GM23338 (cell line): ENCODE results near the gene CDC25B. TPM values are rescaled to one million over a fixed set of nuclear protein-coding genes. Genes with fewer than 3 reads are reported as not detected.

ENCODE experiments used
- ATAC-seq: fragments of 200-7000 bp; cut with Tn5 transposase; 3 replicates; pipeline ENCODE4 v1.9.1; 2020
- DNase-seq: peaks from one replicate; pipeline ENCODE4 v3.0.0-alpha.2; 2015; ENCODE audit warnings: low spot score
- H2AFZ ChIP-seq: fragments of 200-600 bp; sonication (generic); 2 replicates; pipeline ENCODE4 v1.8.0; 2016; ENCODE audit warnings: antibody characterized with exemption, mild to moderate bottlenecking, moderate library complexity
- H3F3A ChIP-seq: fragments of 200-600 bp; sonication (generic); replicated peaks from 2 replicates; pipeline ENCODE4 v1.8.0; 2017; ENCODE audit warnings: antibody characterized with exemption, mixed run types, low read depth
- H3K27ac ChIP-seq: fragments of 200-600 bp; sonication (generic); 2 replicates; pipeline ENCODE4 v1.6.1; 2016; ENCODE audit warnings: low read depth
- H3K27me3 ChIP-seq: fragments of 200-600 bp; sonication (generic); 2 replicates; pipeline ENCODE4 v1.8.0; 2016; ENCODE audit warnings: mild to moderate bottlenecking, mixed run types, moderate library complexity; ENCODE audit not compliant: insufficient read depth
- H3K36me3 ChIP-seq: fragments of 200-600 bp; sonication (generic); 2 replicates; pipeline ENCODE4 v1.8.0; 2016; ENCODE audit warnings: mild to moderate bottlenecking; ENCODE audit not compliant: insufficient read depth
- H3K4me1 ChIP-seq: fragments of 200-600 bp; sonication (generic); 2 replicates; pipeline ENCODE4 v1.8.0; 2016; ENCODE audit warnings: mild to moderate bottlenecking, moderate library complexity; ENCODE audit not compliant: insufficient read depth
- H3K4me2 ChIP-seq: fragments of 200-600 bp; sonication (generic); 2 replicates; pipeline ENCODE4 v1.7.1; 2017; ENCODE audit warnings: mixed run types
- H3K4me3 ChIP-seq: fragments of 200-600 bp; sonication (generic); 2 replicates; pipeline ENCODE4 v1.6.1; 2016; ENCODE audit warnings: mixed run types
- H3K79me2 ChIP-seq: fragments of 200-600 bp; sonication (generic); replicated peaks from 2 replicates; pipeline ENCODE4 v1.8.0; 2017; ENCODE audit warnings: mild to moderate bottlenecking; ENCODE audit not compliant: insufficient read depth
- H3K9me2 ChIP-seq: fragments of 200-600 bp; sonication (generic); 2 replicates; pipeline ENCODE4 v1.8.0; 2017; ENCODE audit not compliant: insufficient read depth
- H4K20me1 ChIP-seq: fragments of 200-600 bp; sonication (generic); replicated peaks from 2 replicates; pipeline ENCODE4 v1.8.0; 2017; ENCODE audit warnings: mild to moderate bottlenecking; ENCODE audit not compliant: insufficient read depth
- H3K27ac Mint-ChIP-seq: 2 replicates; pipeline ENCODE4 v1.8.0; 2020; ENCODE audit warnings: inconsistent platforms, mild to moderate bottlenecking, moderate library complexity, mixed read lengths
- H3K27me3 Mint-ChIP-seq: 3 replicates; pipeline ENCODE4 v1.8.0; 2022; ENCODE audit warnings: low read depth, mild to moderate bottlenecking, moderate library complexity, mixed read lengths, inconsistent platforms; ENCODE audit not compliant: insufficient read depth, poor library complexity
- H3K36me3 Mint-ChIP-seq: 3 replicates; pipeline ENCODE4 v1.8.0; 2021; ENCODE audit warnings: low read depth, mild to moderate bottlenecking, inconsistent platforms, moderate library complexity, mixed read lengths
- H3K4me1 Mint-ChIP-seq: 3 replicates; pipeline ENCODE4 v1.8.0; 2020; ENCODE audit warnings: mild to moderate bottlenecking, inconsistent platforms, mixed read lengths
- H3K4me3 Mint-ChIP-seq: 3 replicates; pipeline ENCODE4 v1.8.0; 2021; ENCODE audit warnings: moderate library complexity, mild to moderate bottlenecking, inconsistent platforms, mixed read lengths
- H3K9me3 Mint-ChIP-seq: 3 replicates; pipeline ENCODE4 v1.8.0; 2020; ENCODE audit warnings: moderate library complexity, mild to moderate bottlenecking, inconsistent platforms, mixed read lengths
- CREB1 ChIP-seq: fragments of 250-450 bp; sonication (Bioruptor Pico); IDR thresholded peaks from 2 replicates; pipeline ENCODE4 v1.5.0; 2020; ENCODE audit warnings: low read depth, mild to moderate bottlenecking, moderate library complexity
- EZH2 ChIP-seq: fragments of 200-600 bp; sonication (generic); IDR thresholded peaks from one replicate; pipeline ENCODE4 v1.8.0; 2017; ENCODE audit warnings: antibody characterized with exemption, mild to moderate bottlenecking, low read depth; ENCODE audit not compliant: unreplicated experiment
- JUNB ChIP-seq: IDR thresholded peaks from one replicate; pipeline ENCODE4 v1.6.1; 2016; ENCODE audit warnings: antibody characterized with exemption; ENCODE audit not compliant: unreplicated experiment
- NANOG ChIP-seq: IDR thresholded peaks from 2 replicates; pipeline ENCODE4 v1.6.1; 2016; ENCODE audit warnings: antibody characterized with exemption, borderline replicate concordance
- POLR2AphosphoS5 ChIP-seq: IDR thresholded peaks from 2 replicates; pipeline ENCODE4 v1.6.1; 2016; ENCODE audit warnings: antibody characterized with exemption, low read depth
- ZNF114 ChIP-seq: fragments of 250-450 bp; sonication (Bioruptor Pico); IDR thresholded peaks from 2 replicates; pipeline ENCODE4 v1.5.0; 2020; ENCODE audit warnings: mild to moderate bottlenecking, moderate library complexity
- polyA plus RNA-seq: library from polyadenylated mRNA; unstranded; fragments of >200 nt; fragmentation: Nextera tagmentation; extraction: Ambion mirVana; gene quantifications from 2 replicates; pipeline ENCODE4 v1.2.1, GENCODE V29; 2016
- total RNA-seq: library from RNA; depleted of rRNA; stranded (reverse); fragments of >200 nt; shearing (Covaris generic); gene quantifications from 2 replicates; pipeline ENCODE4 v1.2.3, GENCODE V29; 2014
- TF ChIP-seq, protein P1 (sequence below): fragments of 250-450 bp; sonication (Bioruptor Pico); IDR thresholded peaks from 2 replicates; pipeline ENCODE4 v1.5.0; 2020; ENCODE audit warnings: mild to moderate bottlenecking, moderate library complexity
- TF ChIP-seq, protein P2 (sequence below): IDR thresholded peaks from one replicate; pipeline ENCODE4 v1.6.1; 2018; ENCODE audit warnings: antibody characterized with exemption; ENCODE audit not compliant: unreplicated experiment
- TF ChIP-seq, protein P3 (sequence below): IDR thresholded peaks from 2 replicates; pipeline ENCODE4 v1.6.1; 2016; ENCODE audit warnings: antibody characterized with exemption

Gene CDC25B
- total and polyA plus RNA-seq, 2 experiments from 2014 or later, result 10.5 to 33.0 TPM

DNA sequence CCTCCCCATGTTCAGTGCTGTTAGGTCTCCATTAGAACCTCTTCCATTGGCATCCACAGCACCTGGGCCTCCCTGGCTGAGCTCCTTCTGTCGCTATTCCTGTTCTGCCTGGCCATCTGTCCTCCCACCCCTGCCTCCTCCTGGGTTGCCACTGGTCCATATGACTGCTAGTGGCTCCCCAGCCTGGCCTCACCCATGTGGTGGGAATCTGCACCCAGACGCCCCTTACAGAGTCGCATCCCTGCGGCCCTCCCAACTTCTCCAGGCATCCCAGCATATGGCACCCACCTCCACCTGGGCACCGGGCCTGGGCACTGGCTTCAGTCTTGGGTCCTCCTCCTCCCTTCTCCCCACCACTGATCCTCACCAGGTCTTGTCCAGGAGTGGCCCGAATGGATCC, 7.7 kb downstream of the CDC25B start:
- Mint-ChIP-seq H3K4me3 (no peak overlapping the region), H3K27me3 (peaks cover 22% of the 10 kb centered on the region)

DNA sequence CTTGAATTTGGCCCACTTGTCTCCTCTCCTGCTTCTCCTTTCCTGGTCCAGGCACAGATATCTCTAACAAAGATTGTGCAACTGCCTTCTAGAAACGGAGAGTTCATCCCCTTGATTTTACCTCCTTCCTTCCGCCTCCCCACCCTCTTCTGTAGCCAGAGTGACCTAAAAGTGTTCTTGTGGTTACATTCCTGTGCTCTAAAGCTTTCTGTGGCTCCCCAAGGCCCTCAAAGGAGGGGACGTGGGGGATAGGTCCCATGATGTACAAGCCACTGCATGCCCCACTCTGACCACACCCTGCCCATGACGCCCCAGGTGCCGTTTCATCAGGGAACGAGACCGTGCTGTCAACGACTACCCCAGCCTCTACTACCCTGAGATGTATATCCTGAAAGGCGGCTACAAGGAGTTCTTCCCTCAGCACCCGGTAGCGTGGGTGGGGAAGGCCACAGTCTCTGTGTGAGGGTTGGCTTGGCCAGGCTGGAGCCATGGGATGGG, 8.2 kb downstream of the CDC25B start:
- Histone ChIP-seq H3K9me2 (no peaks in the 10 kb centered on the region), H3K4me2 (no peak overlapping the region), H3K27ac (no peak overlapping the region), H2AFZ (no peak overlapping the region), H4K20me1 (no peaks in the 10 kb centered on the region; the same call in 1 of the 2 replicates), H3K36me3 (no peaks in the 10 kb centered on the region), H3K79me2 (no peaks in the 10 kb centered on the region), H3K4me1 (peaks cover 30% of the 10 kb centered on the region), H3F3A (peaks cover 9% of the 10 kb centered on the region), H3K27me3 (no peaks in the 10 kb centered on the region), H3K4me3 (no peak overlapping the region)
- Mint-ChIP-seq H3K4me3 (no peak overlapping the region), H3K4me1 (peaks cover 44% of the 10 kb centered on the region), H3K36me3 (peaks cover 53% of the 10 kb centered on the region), H3K9me3 (no peaks in the 10 kb centered on the region; the same call in 2 of the 3 replicates), H3K27ac (no peak overlapping the region), H3K27me3 (peaks cover 23% of the 10 kb centered on the region)
- ATAC-seq (no peak), DNase-seq (no peak)
- TF ChIP-seq, protein P1, sequence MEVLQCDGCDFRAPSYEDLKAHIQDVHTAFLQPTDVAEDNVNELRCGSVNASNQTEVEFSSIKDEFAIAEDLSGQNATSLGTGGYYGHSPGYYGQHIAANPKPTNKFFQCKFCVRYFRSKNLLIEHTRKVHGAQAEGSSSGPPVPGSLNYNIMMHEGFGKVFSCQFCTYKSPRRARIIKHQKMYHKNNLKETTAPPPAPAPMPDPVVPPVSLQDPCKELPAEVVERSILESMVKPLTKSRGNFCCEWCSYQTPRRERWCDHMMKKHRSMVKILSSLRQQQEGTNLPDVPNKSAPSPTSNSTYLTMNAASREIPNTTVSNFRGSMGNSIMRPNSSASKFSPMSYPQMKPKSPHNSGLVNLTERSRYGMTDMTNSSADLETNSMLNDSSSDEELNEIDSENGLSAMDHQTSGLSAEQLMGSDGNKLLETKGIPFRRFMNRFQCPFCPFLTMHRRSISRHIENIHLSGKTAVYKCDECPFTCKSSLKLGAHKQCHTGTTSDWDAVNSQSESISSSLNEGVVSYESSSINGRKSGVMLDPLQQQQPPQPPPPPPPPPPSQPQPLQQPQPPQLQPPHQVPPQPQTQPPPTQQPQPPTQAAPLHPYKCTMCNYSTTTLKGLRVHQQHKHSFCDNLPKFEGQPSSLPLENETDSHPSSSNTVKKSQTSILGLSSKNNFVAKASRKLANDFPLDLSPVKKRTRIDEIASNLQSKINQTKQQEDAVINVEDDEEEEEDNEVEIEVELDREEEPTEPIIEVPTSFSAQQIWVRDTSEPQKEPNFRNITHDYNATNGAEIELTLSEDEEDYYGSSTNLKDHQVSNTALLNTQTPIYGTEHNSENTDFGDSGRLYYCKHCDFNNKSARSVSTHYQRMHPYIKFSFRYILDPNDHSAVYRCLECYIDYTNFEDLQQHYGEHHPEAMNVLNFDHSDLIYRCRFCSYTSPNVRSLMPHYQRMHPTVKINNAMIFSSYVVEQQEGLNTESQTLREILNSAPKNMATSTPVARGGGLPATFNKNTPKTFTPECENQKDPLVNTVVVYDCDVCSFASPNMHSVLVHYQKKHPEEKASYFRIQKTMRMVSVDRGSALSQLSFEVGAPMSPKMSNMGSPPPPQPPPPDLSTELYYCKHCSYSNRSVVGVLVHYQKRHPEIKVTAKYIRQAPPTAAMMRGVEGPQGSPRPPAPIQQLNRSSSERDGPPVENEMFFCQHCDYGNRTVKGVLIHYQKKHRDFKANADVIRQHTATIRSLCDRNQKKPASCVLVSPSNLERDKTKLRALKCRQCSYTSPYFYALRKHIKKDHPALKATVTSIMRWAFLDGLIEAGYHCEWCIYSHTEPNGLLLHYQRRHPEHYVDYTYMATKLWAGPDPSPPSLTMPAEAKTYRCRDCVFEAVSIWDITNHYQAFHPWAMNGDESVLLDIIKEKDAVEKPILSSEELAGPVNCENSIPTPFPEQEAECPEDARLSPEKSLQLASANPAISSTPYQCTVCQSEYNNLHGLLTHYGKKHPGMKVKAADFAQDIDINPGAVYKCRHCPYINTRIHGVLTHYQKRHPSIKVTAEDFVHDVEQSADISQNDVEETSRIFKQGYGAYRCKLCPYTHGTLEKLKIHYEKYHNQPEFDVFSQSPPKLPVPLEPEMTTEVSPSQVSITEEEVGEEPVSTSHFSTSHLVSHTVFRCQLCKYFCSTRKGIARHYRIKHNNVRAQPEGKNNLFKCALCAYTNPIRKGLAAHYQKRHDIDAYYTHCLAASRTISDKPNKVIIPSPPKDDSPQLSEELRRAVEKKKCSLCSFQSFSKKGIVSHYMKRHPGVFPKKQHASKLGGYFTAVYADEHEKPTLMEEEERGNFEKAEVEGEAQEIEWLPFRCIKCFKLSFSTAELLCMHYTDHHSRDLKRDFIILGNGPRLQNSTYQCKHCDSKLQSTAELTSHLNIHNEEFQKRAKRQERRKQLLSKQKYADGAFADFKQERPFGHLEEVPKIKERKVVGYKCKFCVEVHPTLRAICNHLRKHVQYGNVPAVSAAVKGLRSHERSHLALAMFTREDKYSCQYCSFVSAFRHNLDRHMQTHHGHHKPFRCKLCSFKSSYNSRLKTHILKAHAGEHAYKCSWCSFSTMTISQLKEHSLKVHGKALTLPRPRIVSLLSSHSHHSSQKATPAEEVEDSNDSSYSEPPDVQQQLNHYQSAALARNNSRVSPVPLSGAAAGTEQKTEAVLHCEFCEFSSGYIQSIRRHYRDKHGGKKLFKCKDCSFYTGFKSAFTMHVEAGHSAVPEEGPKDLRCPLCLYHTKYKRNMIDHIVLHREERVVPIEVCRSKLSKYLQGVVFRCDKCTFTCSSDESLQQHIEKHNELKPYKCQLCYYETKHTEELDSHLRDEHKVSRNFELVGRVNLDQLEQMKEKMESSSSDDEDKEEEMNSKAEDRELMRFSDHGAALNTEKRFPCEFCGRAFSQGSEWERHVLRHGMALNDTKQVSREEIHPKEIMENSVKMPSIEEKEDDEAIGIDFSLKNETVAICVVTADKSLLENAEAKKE (CRISPR knock-in tag), result no peak
- TF ChIP-seq NANOG, result no peak

More for the DNA sequence above, 7.7 kb downstream of the CDC25B start:
- Mint-ChIP-seq H3K9me3 (no peaks in the 10 kb centered on the region; the same call in 2 of the 3 replicates), H3K36me3 (peaks cover 54% of the 10 kb centered on the region), H3K4me1 (peaks cover 49% of the 10 kb centered on the region), H3K27ac (no peak overlapping the region)
- peaks cover 10% of the 10 kb centered on the region for H3F3A ChIP-seq
- TF ChIP-seq, protein P2, sequence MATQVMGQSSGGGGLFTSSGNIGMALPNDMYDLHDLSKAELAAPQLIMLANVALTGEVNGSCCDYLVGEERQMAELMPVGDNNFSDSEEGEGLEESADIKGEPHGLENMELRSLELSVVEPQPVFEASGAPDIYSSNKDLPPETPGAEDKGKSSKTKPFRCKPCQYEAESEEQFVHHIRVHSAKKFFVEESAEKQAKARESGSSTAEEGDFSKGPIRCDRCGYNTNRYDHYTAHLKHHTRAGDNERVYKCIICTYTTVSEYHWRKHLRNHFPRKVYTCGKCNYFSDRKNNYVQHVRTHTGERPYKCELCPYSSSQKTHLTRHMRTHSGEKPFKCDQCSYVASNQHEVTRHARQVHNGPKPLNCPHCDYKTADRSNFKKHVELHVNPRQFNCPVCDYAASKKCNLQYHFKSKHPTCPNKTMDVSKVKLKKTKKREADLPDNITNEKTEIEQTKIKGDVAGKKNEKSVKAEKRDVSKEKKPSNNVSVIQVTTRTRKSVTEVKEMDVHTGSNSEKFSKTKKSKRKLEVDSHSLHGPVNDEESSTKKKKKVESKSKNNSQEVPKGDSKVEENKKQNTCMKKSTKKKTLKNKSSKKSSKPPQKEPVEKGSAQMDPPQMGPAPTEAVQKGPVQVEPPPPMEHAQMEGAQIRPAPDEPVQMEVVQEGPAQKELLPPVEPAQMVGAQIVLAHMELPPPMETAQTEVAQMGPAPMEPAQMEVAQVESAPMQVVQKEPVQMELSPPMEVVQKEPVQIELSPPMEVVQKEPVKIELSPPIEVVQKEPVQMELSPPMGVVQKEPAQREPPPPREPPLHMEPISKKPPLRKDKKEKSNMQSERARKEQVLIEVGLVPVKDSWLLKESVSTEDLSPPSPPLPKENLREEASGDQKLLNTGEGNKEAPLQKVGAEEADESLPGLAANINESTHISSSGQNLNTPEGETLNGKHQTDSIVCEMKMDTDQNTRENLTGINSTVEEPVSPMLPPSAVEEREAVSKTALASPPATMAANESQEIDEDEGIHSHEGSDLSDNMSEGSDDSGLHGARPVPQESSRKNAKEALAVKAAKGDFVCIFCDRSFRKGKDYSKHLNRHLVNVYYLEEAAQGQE, result no peak
- TF ChIP-seq POLR2AphosphoS5, result no peak
- TF ChIP-seq EZH2, result no peak
- no peak for TF ChIP-seq ZNF114 (CRISPR knock-in tag)
- TF ChIP-seq CREB1 (CRISPR knock-in tag), result no peak
- no peak for TF ChIP-seq NANOG
- TF ChIP-seq, protein P3, sequence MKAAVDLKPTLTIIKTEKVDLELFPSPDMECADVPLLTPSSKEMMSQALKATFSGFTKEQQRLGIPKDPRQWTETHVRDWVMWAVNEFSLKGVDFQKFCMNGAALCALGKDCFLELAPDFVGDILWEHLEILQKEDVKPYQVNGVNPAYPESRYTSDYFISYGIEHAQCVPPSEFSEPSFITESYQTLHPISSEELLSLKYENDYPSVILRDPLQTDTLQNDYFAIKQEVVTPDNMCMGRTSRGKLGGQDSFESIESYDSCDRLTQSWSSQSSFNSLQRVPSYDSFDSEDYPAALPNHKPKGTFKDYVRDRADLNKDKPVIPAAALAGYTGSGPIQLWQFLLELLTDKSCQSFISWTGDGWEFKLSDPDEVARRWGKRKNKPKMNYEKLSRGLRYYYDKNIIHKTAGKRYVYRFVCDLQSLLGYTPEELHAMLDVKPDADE, result no peak
- no peak for TF ChIP-seq JUNB
- ATAC-seq (no peak), DNase-seq (no peak)
- no peaks in the 10 kb centered on the region; the same call in 1 of the 2 replicates for H4K20me1 ChIP-seq
- H3K4me1 ChIP-seq, result peaks cover 35% of the 10 kb centered on the region
- no peak overlapping the region for H2AFZ ChIP-seq
- no peak overlapping the region for H3K4me2 ChIP-seq
- H3K27me3 ChIP-seq, result no peaks in the 10 kb centered on the region
- no peak overlapping the region for H3K4me3 ChIP-seq
- H3K79me2 ChIP-seq, result no peaks in the 10 kb centered on the region
- no peak overlapping the region for H3K27ac ChIP-seq
- no peaks in the 10 kb centered on the region for H3K36me3 ChIP-seq
- H3K9me2 ChIP-seq, result no peaks in the 10 kb centered on the region
